ENCODE data around the gene SLC39A11. TPM values are rescaled to one million over a fixed set of nuclear protein-coding genes. Genes with fewer than 3 reads are reported as not detected.
"Not testable (repeated sequence)": the region's sequence is repeated elsewhere in the genome, so short reads cannot be mapped to it uniquely, and the experiment has no call there.

The SLC39A11 gene
- polyA plus RNA-seq, 5 donors = 13.8 to 20.5 (median 15.6) TPM

DNA sequence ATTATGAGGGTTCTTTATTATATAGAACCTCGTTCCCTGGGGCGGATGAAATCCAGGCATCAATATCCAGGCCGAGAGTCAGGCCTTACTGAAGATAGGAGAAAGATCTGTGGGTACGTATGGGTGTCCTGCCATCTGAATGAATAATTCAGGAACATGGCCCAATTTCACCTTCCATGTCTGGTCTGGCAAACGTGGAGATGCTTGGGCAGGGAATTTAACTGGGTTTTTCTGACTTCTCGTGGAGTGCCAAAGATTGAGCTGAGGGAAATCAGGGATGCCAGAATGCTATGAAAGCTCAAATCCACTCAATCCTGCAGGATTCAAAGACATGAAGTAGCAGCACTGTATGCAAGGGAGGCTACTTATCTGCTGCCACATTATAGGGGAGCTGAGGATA is 302.8 kb downstream of the SLC39A11 start:
- DNase-seq = no peak

DNA sequence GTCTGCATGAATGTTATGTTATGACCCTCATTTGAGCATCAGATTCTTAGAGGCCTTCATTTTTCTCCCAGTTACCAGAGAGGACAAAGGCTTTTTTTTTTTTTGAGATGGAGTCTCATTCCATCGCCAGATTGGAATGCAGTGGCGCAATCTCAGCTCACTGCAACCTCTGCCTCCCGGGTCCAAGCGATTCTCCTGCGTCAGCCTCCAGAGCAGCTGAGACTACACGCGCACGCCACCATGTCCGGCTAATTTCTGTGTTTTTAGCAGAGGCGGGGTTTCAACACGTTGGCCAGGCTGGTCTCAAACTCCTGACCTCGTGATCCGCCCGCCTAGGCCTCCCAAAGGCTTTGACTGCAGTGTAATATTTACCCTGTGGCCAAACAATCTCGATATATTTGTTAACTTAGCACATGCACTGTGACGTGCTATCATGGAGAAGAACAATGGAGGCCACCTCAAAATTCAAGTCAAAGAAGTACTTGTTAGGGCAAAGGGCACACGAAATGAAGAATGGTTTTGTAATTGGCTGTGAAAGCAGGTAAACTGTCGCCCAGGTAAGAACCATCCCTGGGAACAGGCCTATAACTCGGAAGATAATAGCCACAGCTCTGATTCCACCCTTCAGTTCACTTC is 303.4 kb downstream of the SLC39A11 start:
- no peak for DNase-seq

DNA sequence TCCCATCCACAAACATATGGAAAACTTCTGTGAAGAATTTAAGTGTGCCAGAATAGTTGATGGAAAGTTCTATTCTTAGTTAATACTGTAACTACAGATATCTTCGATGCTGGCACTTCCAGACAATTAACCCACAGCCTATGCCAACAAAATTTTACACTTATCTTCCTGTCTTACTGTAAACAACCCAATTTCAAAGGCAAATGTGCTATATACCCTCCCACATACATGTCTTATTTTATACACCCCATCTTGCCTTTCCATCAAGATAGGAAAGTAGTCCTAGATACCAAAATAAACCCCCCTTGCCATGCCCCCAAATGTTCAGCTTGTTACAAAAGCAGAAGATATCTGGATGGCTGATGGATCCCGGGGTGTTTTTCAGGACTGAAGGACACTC is 306.3 kb downstream of the SLC39A11 start:
- DNase-seq = no peak

DNA sequence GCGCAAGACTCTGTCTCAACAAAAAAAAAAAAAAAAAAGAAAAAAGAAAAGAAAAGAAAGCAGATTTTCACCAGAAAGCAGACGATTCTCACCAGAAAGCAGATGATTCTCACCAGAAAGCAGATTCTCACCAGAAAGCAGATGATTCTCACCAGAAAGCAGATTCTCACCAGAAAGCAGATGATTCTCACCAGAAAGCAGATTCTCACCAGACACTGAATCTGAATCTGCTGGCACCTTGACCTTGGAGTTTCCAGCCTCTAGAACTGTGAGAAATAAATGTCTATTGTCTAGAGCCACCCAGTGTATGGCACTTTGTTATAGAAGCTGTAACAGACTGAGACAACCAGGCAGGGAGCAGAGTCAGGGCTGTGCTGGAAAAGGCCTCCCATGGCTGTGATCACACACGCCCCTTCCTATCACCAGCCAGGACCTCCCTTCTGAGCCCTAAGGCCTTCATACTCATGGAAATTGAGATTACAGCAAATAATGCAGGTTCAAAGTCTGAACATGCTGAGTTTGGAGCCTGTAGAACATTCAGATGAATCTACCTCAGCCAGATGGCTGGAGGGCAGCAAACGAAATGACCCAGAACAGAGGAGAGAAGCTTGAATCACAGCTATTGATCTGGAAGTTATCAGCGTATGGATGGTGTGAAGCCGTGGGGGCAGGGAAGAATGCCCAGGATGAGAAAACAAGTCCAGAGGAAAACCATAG is 309.3 kb downstream of the SLC39A11 start:
- DNase-seq = no peak

DNA sequence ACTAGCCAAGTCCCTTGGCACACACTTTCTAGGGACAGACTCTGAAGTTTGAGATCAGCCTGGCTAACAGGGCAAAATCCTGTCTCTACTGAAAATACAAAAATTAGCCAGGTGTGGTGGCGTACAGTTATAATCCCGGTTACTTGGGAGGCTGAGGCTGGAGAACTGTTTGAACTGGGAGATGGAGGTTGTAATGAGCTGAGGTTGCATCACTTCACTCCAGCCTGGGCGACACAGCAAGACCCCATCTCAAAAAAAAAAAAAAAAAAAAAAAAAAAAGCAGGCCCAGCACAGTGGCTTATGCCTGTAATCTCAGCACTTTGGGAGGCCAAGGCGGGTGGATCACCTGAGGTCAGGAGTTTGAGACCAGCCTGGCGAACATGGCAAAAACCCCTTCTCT is 310.1 kb downstream of the SLC39A11 start:
- DNase-seq = not testable (repeated sequence)

DNA sequence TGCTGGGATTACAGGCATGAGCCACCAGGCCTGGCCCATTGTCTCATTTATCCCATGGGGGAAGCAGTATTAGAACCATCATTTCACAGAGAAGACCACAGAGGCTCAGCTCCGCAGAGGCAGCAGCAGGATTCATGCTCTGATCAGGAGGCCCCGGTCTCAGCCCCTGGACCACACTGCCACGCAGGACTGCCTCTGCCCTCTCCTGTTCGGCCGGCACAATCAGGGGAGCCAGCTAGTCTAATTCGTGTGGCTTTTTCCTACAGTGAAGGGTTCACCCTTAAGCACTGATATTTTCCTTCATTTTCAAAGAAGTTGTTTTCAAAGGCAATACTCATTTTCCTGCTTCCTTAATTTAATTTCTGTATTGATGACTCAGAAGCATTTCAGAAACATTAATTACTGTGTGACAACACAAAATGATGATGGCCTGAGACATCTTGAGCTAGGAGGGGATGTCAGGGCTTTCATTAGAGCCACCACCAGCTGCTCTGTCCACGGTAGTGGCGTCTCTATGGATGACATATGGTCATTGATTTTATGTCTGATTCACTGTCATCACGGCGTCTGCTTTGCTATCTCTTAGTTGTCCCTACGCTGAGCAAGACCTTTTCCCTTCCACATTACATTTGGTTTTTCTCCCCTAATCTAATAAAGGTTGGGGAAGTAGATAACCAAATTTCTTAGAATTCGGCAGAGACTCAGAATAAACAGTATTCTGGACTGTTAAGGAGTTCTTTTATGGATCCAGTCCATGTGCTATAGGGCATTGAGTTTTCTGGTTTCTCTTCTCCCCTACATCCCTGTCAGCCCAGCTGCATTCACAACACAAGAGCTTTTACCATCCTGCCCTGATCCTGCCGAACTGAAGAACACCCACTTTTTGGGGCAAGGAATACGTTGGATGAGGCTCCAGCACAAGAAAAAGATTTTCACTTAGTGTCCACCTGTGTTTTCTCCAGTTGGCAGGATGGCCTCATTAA is 314.0 kb downstream of the SLC39A11 start:
- DNase-seq = no peak

DNA sequence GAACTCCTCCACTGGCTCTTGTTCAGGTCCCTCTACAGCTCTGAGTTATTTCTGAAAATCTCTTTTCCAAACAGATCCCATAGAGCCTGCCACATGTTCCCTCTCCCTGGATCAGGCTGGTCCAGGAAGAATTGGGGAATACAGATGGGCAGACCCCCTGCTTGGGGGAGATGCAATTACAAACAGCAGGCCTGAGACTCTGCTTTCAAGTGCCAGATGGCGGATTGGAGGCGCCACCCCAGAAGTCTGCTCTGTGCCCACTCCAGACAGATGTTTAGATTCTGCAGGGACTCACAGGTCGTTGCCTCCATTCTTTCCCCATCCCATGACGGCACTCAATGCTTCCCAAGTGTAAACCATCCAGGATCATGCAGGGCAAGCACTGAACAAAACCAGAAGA is 316.6 kb downstream of the SLC39A11 start:
- DNase-seq = no peak

DNA sequence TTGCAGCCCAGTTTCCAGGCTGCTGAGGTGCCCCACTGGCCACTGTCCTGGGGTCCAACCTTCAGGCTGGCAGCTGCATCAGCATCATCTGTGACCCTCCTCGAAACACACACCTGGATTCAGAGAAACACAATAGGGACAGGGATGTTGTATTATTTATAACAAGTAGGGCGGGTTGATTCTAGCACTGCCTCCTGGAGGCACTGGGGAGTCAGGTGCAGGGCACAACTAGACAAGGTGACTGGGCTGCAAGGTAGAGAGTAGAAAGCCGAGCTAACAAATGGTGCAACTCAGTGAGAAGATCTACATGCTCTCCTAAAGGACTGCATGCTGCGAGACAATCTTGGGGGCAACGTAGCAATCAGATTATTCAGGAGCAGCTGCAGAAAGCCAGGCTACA is 317.3 kb downstream of the SLC39A11 start:
- DNase-seq = no peak

DNA sequence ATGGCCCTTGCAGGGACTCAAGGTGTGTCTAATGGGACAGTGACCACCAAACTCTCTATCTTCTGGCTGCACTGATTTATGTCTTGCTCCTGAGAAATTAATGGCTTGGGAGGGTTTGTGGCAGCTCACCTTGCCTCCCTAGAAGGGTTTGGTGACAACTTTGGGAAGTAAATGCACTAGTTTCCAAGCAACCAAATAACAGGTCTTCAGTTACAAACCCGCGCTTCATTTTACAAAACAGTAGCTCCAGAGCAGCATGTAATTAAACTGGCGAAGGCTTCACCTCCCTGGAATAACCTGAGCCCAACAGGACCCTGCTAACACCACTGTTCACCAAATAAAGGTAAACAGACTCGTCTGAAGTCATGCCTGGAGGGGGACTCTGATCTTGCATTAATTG is 318.3 kb downstream of the SLC39A11 start:
- no peak for DNase-seq

DNA sequence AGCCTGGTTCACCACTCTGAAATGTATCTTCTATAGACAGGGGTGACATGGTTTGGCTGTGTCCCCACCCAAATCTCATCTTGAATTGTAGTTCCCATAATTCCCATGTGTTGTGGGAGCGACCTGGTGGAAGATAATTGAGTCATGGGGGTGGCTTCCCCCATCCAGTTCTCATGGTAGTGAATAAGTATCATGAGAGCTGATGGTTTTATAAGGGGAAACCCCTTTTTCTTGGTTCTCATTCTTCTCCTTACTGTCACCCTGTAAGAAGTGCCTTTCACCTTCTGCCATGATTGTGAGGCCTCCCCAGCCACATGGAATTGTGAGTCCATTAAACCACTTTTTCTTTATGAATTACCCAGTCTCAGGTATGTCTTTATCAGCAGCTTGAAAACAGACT is 319.3 kb downstream of the SLC39A11 start:
- not testable (repeated sequence) for DNase-seq

DNA sequence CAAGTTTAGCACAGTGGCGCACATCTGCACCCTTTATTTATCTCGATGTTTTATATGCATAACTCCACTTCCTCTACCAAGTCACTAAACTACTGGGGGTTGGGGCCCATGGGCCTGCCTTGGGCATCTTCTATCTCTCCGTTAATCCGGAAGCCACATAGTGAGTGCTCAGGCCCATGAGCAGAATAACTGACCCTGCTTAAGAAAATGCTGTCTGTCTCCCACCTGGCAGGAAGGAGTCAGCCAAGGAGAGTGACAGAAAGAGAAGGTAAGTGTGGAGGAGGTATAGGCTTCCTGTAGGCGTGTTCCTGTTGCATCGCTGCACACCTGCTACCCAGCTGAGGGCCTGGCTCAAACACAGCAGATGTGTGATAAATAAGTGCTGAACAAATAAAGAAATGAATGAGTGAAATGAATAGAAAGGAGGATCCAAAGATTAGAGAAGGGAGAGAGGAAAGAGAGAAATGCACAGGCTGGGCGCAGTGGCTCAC is 320.1 kb downstream of the SLC39A11 start:
- DNase-seq = no peak

DNA sequence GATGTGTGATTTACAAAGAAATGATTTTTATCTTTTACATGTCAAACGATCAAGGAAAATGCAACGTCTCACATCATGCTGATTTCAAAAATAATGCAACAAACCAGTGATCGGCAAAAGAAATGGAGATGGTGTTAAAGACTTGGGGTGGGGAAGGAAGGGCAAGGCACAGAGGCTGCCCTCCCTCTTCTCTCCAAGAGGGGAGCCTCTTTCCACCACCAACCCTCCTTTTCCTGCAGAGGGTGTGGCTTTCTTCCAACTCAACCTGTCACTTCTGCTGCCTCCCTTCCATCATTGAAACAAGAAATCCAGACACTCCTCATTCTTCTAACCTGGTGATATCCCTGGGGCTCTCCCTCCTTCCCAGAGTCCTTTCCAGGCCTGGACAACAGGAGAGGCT is 320.8 kb downstream of the SLC39A11 start:
- DNase-seq = no peak

DNA sequence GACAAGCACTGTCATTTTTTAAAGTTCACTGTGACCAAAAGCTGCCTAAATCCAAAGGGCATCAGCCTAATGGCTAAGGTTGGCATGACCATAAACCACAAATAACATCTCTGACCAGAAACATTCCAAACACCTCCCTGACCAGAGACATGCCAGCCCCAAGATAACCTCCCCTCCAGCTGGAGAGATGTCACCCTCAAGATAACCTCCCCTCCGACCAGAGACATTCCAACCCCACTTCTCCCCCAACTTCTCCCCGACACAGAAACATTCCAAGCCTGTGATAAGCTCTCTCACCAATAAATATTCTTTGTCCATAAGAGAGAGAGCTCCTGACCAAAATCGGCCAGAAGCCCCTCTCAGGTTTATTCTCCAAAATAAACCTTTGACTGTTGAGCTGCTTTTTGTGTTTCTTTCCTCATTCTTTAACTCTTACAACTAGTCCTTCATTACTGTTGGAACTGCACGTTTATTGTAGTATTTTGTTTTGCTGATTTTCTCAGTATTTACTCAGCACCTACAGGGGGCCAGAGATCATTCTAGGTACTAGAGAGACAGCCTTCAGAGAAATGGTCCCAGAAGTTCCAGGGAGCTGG is 325.6 kb downstream of the SLC39A11 start:
- no peak for DNase-seq

DNA sequence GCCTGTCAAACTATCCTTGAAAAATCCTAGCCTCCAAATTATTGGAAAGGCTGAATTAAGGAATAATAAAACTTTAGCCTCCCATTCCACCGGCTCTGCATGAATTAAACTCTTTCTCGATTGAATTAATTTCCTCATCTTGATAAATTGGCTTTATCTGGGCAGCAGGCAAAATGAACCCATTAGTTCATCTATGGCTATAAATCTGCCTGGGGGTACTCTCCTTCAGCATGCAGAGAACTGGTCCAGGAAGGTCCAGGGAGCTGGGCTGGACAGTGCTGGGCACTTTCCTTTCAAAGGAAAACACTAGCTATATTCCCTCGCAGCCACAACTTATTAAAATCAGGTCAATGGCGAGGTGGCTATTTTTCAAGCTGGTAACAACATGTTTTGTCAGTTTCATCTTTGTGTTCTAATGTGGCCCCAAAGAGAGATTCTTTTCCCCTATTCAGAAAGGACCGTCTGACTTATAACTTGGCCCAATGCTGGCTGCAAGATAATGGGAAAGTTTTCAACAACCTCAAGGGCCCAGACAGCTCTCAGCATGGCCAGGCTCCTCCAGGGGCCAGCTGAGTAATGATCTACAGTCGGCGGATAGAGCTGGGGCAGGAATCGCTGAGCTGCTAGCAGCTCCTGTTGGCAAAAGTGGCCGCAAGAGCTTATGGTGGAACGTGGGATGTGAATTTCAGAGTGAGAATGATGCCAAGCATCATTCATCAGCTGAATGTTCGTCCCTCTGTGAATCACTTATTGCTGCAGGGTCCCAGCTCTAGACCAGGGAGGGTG is 326.9 kb downstream of the SLC39A11 start:
- no peak for DNase-seq

DNA sequence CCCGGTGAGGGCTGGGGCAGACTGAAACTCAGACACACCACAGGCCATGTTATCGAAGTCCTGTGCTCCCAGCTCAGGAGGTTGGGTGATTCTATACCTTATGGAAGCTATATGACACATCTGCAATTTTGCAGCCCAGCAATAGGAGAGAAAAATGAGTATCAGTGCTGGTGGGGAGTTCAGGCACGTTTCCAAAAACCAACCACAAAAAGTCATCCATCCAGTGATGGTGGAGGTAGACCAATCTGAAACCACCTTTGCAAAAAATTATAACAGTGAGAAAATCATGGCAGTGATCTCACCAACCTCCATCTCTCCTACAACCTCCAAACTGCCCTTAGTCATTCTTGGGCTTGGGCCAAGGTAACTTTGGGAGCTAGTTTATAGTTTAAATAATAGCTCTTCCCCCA is 327.9 kb downstream of the SLC39A11 start:
- DNase-seq = no peak

DNA sequence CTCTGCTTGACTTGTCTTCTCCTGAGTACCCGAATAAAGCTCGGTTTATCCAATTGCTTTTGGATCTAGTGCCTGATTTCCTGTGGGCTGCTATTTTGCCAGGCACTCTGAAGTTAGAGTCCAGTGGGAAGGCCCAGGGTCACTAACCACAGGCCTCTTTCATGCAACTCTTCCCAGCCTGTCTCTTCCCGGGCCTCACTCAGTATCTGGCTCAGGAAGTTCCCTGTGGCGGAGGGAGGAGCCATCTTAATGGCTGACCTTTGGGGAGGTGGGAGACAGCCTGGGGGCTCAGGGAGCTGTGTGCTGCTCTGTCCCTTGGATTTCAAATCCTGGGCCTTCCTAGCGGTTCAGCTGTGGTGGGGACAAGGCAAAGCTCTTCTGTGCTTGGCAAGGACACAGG is 328.5 kb downstream of the SLC39A11 start:
- no peak for DNase-seq

DNA sequence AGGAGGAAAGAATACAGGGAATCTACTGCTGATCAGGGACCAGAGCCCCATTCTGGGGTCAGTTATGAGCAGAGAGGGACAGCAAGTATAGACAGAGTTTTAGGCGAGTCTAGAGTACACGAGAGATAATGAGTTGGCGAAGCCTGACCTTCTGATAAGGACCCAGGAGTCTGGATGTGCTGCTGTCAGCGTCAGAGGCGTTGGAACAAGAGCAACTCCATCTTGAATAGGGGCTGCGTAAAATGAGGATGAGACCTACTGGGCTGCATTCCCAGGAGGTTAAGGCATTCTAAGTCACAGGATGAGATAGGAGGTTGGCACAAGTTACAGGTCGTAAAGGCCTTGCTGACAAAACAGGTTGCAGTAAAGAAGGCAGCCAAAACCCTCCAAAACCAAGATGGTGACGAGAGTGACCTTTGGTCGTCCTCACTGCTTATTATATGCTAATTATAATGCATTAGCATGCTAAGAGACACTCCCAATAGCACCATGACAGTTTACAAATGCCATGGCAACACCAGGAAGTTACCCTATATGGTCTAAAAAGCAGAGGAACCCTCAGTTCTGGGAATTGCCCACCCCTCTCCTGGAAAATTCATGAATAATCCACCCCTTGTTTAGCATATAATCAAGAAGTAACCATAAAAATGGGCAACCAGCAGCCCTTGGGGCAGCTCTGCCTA is 330.5 kb downstream of the SLC39A11 start:
- DNase-seq = not testable (repeated sequence)

DNA sequence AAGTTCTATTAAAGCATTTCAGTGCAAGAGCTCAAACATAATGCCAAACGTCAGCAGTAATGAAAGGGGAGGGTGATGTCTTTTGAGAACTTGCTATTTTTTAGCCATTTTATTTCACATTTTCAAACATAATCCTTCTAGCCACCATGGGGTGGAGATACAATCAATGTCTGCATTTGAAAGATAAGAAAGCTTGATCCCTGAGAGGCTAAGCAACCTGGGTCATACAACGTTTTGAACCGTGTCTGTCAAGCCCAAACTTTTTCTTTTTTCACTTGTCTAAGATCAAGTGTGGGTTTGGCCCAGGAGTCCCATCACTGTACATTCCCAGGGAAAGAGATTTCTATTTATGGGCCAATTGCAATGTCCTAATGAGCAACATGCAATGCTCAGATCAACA is 331.1 kb downstream of the SLC39A11 start:
- no peak for DNase-seq

DNA sequence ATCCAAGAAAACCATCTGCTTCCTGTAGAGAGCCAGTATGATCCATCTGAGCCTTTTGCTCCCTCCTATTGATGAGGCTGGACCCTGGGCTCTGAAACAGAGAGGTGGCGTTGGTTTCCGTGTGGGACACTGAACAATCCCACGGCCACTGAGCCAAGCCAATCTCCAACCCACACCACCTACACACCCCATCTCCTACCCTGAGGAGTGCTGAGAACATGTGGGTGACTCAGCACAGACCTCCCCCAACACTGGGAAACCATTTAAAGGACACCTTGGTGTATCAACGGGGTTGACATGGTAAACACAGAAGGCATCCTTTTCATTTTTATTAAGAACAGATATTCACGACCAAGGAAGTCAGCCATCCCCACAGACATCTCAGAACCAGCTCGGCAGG is 332.1 kb downstream of the SLC39A11 start:
- no peak for DNase-seq

DNA sequence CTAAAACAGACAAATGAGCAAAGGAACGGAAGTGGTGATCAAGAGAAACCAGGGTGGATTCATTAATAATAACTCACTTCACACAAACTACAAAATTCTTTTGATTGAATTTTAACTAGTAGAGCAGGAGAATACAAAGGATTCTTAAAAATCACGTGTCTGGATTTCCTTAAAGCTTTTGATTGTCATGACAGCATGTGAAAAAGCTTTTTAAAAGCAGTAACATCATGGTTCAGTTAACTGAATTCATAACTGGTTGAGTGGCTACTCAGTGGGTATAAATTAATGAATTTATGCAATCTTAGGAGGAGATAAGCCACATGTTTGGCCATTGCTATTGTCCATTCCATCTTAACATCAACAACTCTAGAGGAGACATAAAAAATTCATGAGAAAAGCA is 333.2 kb downstream of the SLC39A11 start:
- no peak for DNase-seq

DNA sequence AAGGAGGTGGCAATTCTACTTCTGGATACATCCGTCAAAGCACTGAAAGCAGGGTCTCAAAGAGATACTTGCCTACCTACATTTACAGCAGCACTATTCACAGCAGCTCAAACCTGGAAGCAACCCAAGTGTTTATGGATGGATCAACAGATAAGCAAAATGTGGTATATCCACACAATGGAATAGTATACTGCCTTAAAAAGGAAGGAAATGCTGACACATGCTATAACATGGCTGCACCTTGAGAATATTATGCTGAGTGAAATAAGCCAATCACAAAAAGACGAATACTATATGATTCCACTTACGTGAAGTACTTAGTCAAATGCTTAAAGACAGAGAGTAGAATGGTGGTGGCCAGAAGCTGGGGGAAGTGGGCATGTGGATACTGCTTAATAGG is 336.2 kb downstream of the SLC39A11 start:
- no peak for DNase-seq

All from right lung (tissue), 5 donors.